HCT116 (cell line): ENCODE measurements around the gene ADGRL3. TPM values are rescaled to one million over a fixed set of nuclear protein-coding genes. Genes with fewer than 3 reads are reported as not detected.

ENCODE experiments used
- ATAC-seq: fragments of 200-7000 bp; cut with Tn5 transposase; 2 replicates; pipeline ENCODE4 v1.9.1; 2020; ENCODE audit warnings: mild to moderate bottlenecking, moderate library complexity
- BruUV-seq: library from RNA; stranded (reverse); fragments of 400-500 nt; replicated peaks from 2 replicates; lab custom pipeline; 2021; lab: Mats Ljungman, UMichigan
- CTCF ChIA-PET: fragments of 300-600 bp; sonication (Branson Sonifier 250); formaldehyde crosslinking; loops from one replicate; lab custom pipeline; 2021; ENCODE audit warnings: antibody characterized with exemption; lab: Charles Lee
- POLR2A ChIA-PET: fragments of 300-600, 350-600 bp; sonication (Branson Sonifier 250); formaldehyde crosslinking; loops from one replicate; lab custom pipeline; 2021; ENCODE audit warnings: antibody characterized with exemption; lab: Charles Lee
- RAD21 ChIA-PET, 2 experiments: fragments of 300-600 bp; sonication (Branson Sonifier 250); formaldehyde crosslinking; loops; one replicate each; lab custom pipeline; 2023; ENCODE audit warnings: low total read pairs in 2 of 2; ENCODE audit not compliant: uncharacterized antibody in 2 of 2, unreplicated experiment in 2 of 2, low non-redundant PET in 1 of 2; lab: Charles Lee
- DNase-seq: peaks from one replicate; pipeline ENCODE4 v3.0.0-alpha.2; 2010; ENCODE audit warnings: low read depth, low spot score
- H2AFZ ChIP-seq: fragments of 200-600 bp; shearing (Covaris generic), sonication (generic); 2 replicates; pipeline ENCODE4 v1.6.1; 2017; ENCODE audit warnings: low read depth, mixed run types, mixed read lengths, antibody characterized with exemption, low read length; ENCODE audit not compliant: poor library complexity, severe bottlenecking
- H3K27ac ChIP-seq: 2 replicates; pipeline ENCODE4 v1.5.1; 2012; ENCODE audit warnings: low read depth, low read length
- H3K27me3 ChIP-seq: fragments of 200-600 bp; sonication (generic); 2 replicates; pipeline ENCODE4 v1.6.1; 2016; ENCODE audit warnings: mixed run types, low read length, mixed read lengths; ENCODE audit not compliant: insufficient read depth
- H3K36me3 ChIP-seq, 2 experiments: fragments of 200-500 bp in 1 of 2; fragments of 200-600 bp in 1 of 2; sonication (Bioruptor generic) in 1 of 2; sonication (generic) in 1 of 2; 2 replicates each; pipeline versions ENCODE4 v1.5.1 to v1.6.1; 2014 to 2016; ENCODE audit warnings: low read length in 2 of 2, inconsistent platforms in 1 of 2, mixed read lengths in 1 of 2, mixed run types in 1 of 2; ENCODE audit not compliant: insufficient read depth in 2 of 2, control insufficient read depth in 1 of 2
- H3K4me1 ChIP-seq, 2 experiments: fragments of 200-600 bp in 1 of 2; sonication (generic) in 1 of 2; 2 replicates each; pipeline versions ENCODE4 v1.5.1 to v1.6.1; 2012 to 2017; ENCODE audit warnings: low read length in 2 of 2, inconsistent platforms in 1 of 2, mild to moderate bottlenecking in 1 of 2, mixed read lengths in 1 of 2, mixed run types in 1 of 2, moderate library complexity in 1 of 2; ENCODE audit not compliant: insufficient read depth in 2 of 2, control insufficient read depth in 1 of 2
- H3K4me2 ChIP-seq: fragments of 200-600 bp; sonication (generic); 2 replicates; pipeline ENCODE4 v1.6.1; 2017; ENCODE audit warnings: mixed run types, low read length, mixed read lengths
- H3K4me3 ChIP-seq, 2 experiments: fragments of 200-600 bp in 1 of 2; sonication (generic) in 1 of 2; replicated peaks in 1 of 2; 2 replicates each; pipeline ENCODE4 v1.5.1; 2011 to 2016; ENCODE audit warnings: low read length in 2 of 2, control low read depth in 1 of 2, low read depth in 1 of 2, mild to moderate bottlenecking in 1 of 2, mixed read lengths in 1 of 2, mixed run types in 1 of 2
- H3K79me2 ChIP-seq: fragments of 200-600 bp; sonication (generic); 2 replicates; pipeline ENCODE4 v1.6.1; 2017; ENCODE audit warnings: mild to moderate bottlenecking, mixed run types, low read length, moderate library complexity, mixed read lengths; ENCODE audit not compliant: insufficient read depth
- H3K9ac ChIP-seq: fragments of 200-600 bp; sonication (generic); 2 replicates; pipeline ENCODE4 v1.6.1; 2016; ENCODE audit warnings: low read length, mixed read lengths
- H3K9me2 ChIP-seq: fragments of 200-600 bp; sonication (generic), shearing (Covaris generic); 2 replicates; pipeline ENCODE4 v1.6.1; 2017; ENCODE audit warnings: mixed run types, mild to moderate bottlenecking, moderate library complexity; ENCODE audit not compliant: insufficient read depth
- H3K9me3 ChIP-seq, 2 experiments: fragments of 200-500 bp in 1 of 2; fragments of 200-600 bp in 1 of 2; sonication (Bioruptor generic) in 1 of 2; sonication (generic) in 1 of 2; 2 replicates each; pipeline ENCODE4 v1.6.1; 2014 to 2017; ENCODE audit warnings: low read length in 2 of 2, mixed read lengths in 2 of 2, inconsistent platforms in 1 of 2, low read depth in 1 of 2, mild to moderate bottlenecking in 1 of 2, mixed run types in 1 of 2, moderate library complexity in 1 of 2; ENCODE audit not compliant: control insufficient read depth in 1 of 2, insufficient read depth in 1 of 2
- H4K20me1 ChIP-seq: fragments of 200-600 bp; sonication (generic), shearing (Covaris generic); 2 replicates; pipeline ENCODE4 v1.6.1; 2017; ENCODE audit warnings: mixed run types, mild to moderate bottlenecking, moderate library complexity; ENCODE audit not compliant: insufficient read depth
- CBX3 ChIP-seq: IDR thresholded peaks from 2 replicates; pipeline ENCODE4 v1.6.1; 2012; ENCODE audit warnings: low read depth
- CEBPB ChIP-seq: IDR thresholded peaks from 2 replicates; pipeline ENCODE4 v1.6.1; 2012; ENCODE audit warnings: low read depth
- ELF1 ChIP-seq: IDR thresholded peaks from 2 replicates; pipeline ENCODE4 v1.6.1; 2012; ENCODE audit warnings: low read depth, borderline replicate concordance
- EZH2 ChIP-seq: fragments of 200-600 bp; sonication (generic); IDR thresholded peaks from 2 replicates; pipeline ENCODE4 v1.6.1; 2017; ENCODE audit warnings: antibody characterized with exemption, mixed run types
- EZH2phosphoT487 ChIP-seq: fragments of 200-600 bp; IDR thresholded peaks from 2 replicates; pipeline ENCODE4 v1.6.1; 2018; ENCODE audit warnings: antibody characterized with exemption, borderline replicate concordance
- FOSL1 ChIP-seq: IDR thresholded peaks from 2 replicates; pipeline ENCODE4 v1.6.1; 2012; ENCODE audit warnings: low read depth
- JUND ChIP-seq: IDR thresholded peaks from 2 replicates; pipeline ENCODE4 v1.6.1; 2012
- POLR2A ChIP-seq: IDR thresholded peaks from 2 replicates; pipeline ENCODE4 v1.7.0; 2011; ENCODE audit warnings: borderline replicate concordance; ENCODE audit not compliant: insufficient read depth, insufficient read length; ENCODE audit errors: extremely low read depth
- POLR2AphosphoS5 ChIP-seq: IDR thresholded peaks from 2 replicates; pipeline ENCODE4 v1.6.1; 2011; ENCODE audit warnings: mild to moderate bottlenecking, low read depth, low read length, moderate library complexity
- RAD21 ChIP-seq: IDR thresholded peaks from 2 replicates; pipeline ENCODE4 v1.6.1; 2012; ENCODE audit warnings: low read depth, mild to moderate bottlenecking
- SP1 ChIP-seq: IDR thresholded peaks from 2 replicates; pipeline ENCODE4 v1.6.1; 2012; ENCODE audit warnings: low read depth
- SRF ChIP-seq: IDR thresholded peaks from 2 replicates; pipeline ENCODE4 v1.6.1; 2012; ENCODE audit warnings: low read depth
- TCF7L2 ChIP-seq: IDR thresholded peaks from 2 replicates; pipeline ENCODE4 v1.7.0; 2011; ENCODE audit warnings: borderline replicate concordance, inconsistent platforms; ENCODE audit not compliant: insufficient read depth, insufficient read length; ENCODE audit errors: extremely low read depth
- YY1 ChIP-seq: IDR thresholded peaks from 2 replicates; pipeline ENCODE4 v1.6.1; 2011; ENCODE audit warnings: low read length, low read depth, moderate library complexity, mild to moderate bottlenecking; ENCODE audit not compliant: insufficient replicate concordance; ENCODE audit errors: extremely low read depth
- ZBTB33 ChIP-seq: IDR thresholded peaks from 2 replicates; pipeline ENCODE4 v1.6.1; 2011; ENCODE audit warnings: mild to moderate bottlenecking, low read length, moderate library complexity; ENCODE audit not compliant: insufficient replicate concordance; ENCODE audit errors: extremely low read depth
- ZFX ChIP-seq: fragments of 450-650 bp; IDR thresholded peaks from 2 replicates; pipeline ENCODE4 v1.6.1; 2017
- ZNF274 ChIP-seq: fragments of 200-500 bp; sonication (Bioruptor generic); IDR thresholded peaks from 2 replicates; pipeline ENCODE4 v1.6.1; 2014; ENCODE audit warnings: mild to moderate bottlenecking, low read depth, low read length, inconsistent platforms
- intact Hi-C: fragments of 100-400 bp; cut with micrococcal nuclease; formaldehyde crosslinking; loops from 2 replicates; pipeline ENCODE4 v1.10.0; 2022
- total RNA-seq: library from RNA; stranded (reverse); gene quantifications from one replicate; pipeline ENCODE4 v1.2.1, GENCODE V29; 2021; ENCODE audit not compliant: unreplicated experiment
- TF ChIP-seq, protein P1 (sequence below): IDR thresholded peaks from 2 replicates; pipeline ENCODE4 v1.6.1; 2012
- TF ChIP-seq, protein P2 (sequence below): IDR thresholded peaks from 2 replicates; pipeline ENCODE4 v1.6.1; 2012; ENCODE audit warnings: low read depth
- TF ChIP-seq, protein P3 (sequence below), 3 experiments: fragments of 200-600 bp in 1 of 3; sonication (generic) in 1 of 3; IDR thresholded peaks in 2 of 3; conservative IDR thresholded peaks in 1 of 3; 2 replicates each; pipeline ENCODE4 v1.5.1; 2012 to 2017; ENCODE audit warnings: low read depth in 2 of 3, low read length in 2 of 3, antibody characterized with exemption in 1 of 3, borderline replicate concordance in 1 of 3, control low read depth in 1 of 3, mild to moderate bottlenecking in 1 of 3, mixed read lengths in 1 of 3, mixed run types in 1 of 3, moderate library complexity in 1 of 3; ENCODE audit not compliant: insufficient read depth in 1 of 3

The ADGRL3 gene
- total RNA-seq, 1 experiment from 2014 or later, result not detected

- H3K9me2 ChIP-seq, result no peaks in the 10 kb centered on the region
- ChIA-PET RAD21 (no interaction called here), POLR2A (no interaction called here), CTCF (no interaction called here)
- no TSS peak for BruUV-seq
- H3K9me3 ChIP-seq, result peaks cover 5 to 20% of the 10 kb centered on the region in 2 experiments; a peak in 2 of 4 replicates
- no peak for ATAC-seq
- DNase-seq, result no peak
- no peak overlapping the region for H3K4me2 ChIP-seq
- H2AFZ ChIP-seq, result no peak overlapping the region
- no peaks in the 10 kb centered on the region for H4K20me1 ChIP-seq
- H3K9ac ChIP-seq, result no peak overlapping the region
- no peaks in the 10 kb centered on the region for H3K79me2 ChIP-seq
- intact Hi-C loops, result no loop called here
- H3K4me3 ChIP-seq, result no peak overlapping the region
- no peak overlapping the region for H3K27ac ChIP-seq
- TF ChIP-seq ELF1, result no peak
- TF ChIP-seq EZH2, result no peak
- TF ChIP-seq CEBPB, result no peak
- TF ChIP-seq, protein P1, sequence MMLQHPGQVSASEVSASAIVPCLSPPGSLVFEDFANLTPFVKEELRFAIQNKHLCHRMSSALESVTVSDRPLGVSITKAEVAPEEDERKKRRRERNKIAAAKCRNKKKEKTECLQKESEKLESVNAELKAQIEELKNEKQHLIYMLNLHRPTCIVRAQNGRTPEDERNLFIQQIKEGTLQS, result no peak
- TF ChIP-seq ZBTB33, result no peak
- no peak for TF ChIP-seq SP1
- no peak for TF ChIP-seq TCF7L2
- no peak for TF ChIP-seq JUND
- no peak for TF ChIP-seq FOSL1
- TF ChIP-seq YY1, result no peak
- TF ChIP-seq, protein P2, sequence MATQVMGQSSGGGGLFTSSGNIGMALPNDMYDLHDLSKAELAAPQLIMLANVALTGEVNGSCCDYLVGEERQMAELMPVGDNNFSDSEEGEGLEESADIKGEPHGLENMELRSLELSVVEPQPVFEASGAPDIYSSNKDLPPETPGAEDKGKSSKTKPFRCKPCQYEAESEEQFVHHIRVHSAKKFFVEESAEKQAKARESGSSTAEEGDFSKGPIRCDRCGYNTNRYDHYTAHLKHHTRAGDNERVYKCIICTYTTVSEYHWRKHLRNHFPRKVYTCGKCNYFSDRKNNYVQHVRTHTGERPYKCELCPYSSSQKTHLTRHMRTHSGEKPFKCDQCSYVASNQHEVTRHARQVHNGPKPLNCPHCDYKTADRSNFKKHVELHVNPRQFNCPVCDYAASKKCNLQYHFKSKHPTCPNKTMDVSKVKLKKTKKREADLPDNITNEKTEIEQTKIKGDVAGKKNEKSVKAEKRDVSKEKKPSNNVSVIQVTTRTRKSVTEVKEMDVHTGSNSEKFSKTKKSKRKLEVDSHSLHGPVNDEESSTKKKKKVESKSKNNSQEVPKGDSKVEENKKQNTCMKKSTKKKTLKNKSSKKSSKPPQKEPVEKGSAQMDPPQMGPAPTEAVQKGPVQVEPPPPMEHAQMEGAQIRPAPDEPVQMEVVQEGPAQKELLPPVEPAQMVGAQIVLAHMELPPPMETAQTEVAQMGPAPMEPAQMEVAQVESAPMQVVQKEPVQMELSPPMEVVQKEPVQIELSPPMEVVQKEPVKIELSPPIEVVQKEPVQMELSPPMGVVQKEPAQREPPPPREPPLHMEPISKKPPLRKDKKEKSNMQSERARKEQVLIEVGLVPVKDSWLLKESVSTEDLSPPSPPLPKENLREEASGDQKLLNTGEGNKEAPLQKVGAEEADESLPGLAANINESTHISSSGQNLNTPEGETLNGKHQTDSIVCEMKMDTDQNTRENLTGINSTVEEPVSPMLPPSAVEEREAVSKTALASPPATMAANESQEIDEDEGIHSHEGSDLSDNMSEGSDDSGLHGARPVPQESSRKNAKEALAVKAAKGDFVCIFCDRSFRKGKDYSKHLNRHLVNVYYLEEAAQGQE, result no peak
- no peak for TF ChIP-seq POLR2A
- TF ChIP-seq, protein P3, sequence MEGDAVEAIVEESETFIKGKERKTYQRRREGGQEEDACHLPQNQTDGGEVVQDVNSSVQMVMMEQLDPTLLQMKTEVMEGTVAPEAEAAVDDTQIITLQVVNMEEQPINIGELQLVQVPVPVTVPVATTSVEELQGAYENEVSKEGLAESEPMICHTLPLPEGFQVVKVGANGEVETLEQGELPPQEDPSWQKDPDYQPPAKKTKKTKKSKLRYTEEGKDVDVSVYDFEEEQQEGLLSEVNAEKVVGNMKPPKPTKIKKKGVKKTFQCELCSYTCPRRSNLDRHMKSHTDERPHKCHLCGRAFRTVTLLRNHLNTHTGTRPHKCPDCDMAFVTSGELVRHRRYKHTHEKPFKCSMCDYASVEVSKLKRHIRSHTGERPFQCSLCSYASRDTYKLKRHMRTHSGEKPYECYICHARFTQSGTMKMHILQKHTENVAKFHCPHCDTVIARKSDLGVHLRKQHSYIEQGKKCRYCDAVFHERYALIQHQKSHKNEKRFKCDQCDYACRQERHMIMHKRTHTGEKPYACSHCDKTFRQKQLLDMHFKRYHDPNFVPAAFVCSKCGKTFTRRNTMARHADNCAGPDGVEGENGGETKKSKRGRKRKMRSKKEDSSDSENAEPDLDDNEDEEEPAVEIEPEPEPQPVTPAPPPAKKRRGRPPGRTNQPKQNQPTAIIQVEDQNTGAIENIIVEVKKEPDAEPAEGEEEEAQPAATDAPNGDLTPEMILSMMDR (IDR thresholded peaks at IDR 0.05 in 2 of 3, conservative IDR thresholded peaks at IDR 0.05 in 1 of 3; ENCODE audit: borderline replicate concordance in 1 of 3, insufficient read depth in 1 of 3, low read depth in 2 of 3, low read length in 2 of 3), result no peak
- no peak for TF ChIP-seq CBX3
- TF ChIP-seq RAD21, result no peak
- no peak for TF ChIP-seq ZFX
- TF ChIP-seq SRF, result no peak
- no peak for TF ChIP-seq ZNF274
- no peak for TF ChIP-seq POLR2AphosphoS5
- no peak for TF ChIP-seq EZH2phosphoT487
- H3K36me3 ChIP-seq, result no peaks in the 10 kb centered on the region
- H3K4me1 ChIP-seq, result no peaks in the 10 kb centered on the region
- H3K27me3 ChIP-seq, result no peaks in the 10 kb centered on the region
Measured at GRCh38 chr4:61217222-61217621, 17.1 kb downstream of the ADGRL3 start.
